GM18520 (cell line): ENCODE data around the gene UBL4A.
"Not testable (repeated sequence)": the region's sequence is repeated elsewhere in the genome, so short reads cannot be mapped to it uniquely, and the experiment has no call there.

Experiments used
- ATAC-seq: cut with Tn5 transposase; IDR thresholded peaks from one replicate; pipeline ENCODE4 v1.9.1; 2021; ENCODE audit not compliant: unreplicated experiment

Gene UBL4A

DNA sequence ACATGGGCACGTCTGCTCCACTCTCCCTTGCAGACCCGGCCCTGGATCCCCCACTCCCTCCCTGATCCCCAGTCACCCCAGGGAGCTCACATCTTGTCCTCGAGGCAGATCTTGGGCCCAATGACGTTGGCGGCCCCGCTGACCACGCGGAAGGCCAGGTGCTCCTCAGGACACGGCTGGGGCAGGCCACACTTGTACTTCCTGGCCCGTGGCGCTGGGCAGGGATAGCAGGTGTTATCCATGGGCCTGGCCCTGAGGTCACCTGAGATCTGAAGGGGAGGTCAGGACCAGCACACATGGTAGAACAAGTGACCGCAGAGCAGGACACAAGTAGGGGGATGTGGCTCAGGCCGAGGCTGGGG is 21.9 kb upstream of the UBL4A start:
- ATAC-seq = no peak

DNA sequence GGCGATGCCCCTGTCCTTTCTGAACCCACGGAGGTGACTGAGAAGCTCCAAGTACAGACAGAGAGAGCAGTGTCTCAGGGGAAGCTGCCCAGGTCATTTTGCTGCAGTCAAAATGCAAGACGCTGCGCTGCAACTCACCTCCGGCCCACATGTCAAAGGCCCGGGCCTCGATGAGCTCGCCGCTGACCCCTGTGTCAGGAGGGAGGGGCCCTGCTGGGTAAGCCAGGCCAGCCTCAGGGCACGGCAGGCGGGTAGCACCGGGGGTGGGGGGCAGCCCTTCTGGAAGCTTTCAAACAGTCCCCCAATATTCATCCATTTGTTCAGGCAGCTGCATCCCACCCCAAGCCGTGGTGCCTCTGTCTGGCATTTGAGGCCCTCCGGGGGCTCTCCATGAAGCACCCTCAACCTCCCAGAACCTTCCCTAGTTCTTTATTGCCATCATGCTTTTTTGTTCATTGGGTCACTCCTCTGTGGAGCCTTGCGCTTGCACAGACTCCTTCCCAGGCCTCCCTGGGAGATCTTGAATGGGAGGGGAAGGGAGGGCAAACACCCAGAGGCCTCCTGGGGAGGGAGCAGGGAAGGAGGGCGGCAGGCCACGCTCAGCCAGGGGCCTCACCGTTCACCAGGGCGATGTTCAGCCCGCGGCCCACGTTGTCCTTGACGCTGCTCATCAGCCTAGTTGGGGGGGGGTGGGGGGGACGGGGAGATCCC is 21.4 kb upstream of the UBL4A start:
- no peak for ATAC-seq

DNA sequence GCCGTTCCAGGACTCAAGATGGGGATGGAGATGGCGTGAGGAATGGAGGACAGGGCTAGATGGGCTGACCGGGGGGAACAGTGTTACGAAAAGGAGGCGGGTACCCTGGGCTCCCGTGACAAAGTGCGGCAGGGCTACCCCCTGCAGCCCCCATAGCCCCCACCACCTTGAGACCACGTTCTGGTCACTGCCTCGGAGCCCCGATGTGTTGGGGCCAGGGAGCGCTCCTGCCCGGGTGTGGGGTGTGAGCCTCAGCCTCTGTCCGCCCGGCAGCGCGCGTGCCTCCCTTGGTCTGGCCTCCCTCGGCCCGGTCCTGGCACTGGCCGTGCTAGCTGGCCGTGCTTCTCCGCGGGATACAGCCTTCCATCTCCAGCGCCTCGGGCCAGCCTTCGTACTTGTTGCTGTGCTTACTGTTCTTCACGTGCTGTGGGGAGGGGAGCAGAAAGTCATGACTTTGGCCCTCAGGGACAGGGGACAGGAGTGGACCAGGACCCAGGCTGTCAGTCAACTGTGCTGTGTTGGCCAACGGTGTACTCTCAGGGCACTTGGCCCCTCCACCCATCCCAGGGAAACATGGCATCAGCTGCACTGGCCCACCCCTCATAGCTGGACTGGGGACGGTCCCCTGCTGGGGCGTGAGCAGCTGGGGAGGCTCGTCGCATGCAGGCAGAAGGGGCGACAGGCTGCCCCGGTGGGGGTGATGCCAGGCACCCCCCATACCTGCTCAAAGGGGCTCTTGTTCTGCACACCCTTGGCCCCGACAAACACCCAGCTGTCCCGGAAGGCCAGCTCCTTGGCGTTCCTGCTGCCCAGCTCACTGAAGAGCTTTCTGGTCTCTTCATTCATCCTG is 20.3 kb upstream of the UBL4A start:
- no peak for ATAC-seq

DNA sequence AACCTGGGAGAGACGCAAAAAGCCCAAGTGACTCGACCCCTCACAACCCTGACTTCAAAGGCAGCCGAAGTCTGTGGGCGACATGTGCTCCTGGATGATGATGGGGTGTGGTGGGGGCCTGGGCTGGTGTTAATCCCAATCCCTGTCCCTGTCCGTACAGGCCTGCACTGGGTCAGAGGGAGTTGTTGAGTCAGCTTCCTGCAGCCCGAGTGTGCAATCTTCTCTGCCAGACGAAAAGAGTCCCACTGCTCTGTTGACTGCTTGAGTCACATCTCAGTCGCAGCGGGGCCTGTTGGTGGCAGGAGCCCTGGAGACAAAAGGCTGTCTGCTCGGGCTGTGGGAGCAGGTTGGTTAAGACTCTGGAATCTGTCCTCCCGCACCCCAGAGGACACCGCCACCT is 19.3 kb upstream of the UBL4A start:
- ATAC-seq = no peak

DNA sequence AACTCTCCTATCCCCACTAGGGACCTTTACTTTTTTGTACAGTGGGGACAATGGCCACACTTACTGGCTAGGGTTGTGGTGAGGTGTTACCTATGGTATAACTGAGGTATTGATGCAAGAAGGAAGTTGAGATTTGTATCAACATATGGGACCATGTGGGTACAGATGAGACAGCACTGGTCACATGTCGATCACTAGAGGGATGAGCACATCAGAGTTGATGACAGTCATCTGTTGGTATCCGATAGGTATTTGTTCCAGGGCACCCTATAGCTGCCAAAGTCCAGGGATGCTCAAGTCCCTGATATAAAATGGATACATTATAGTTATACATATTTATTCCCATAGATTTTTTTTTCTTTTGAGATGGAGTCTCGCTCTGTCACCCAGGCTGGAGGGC is 16.6 kb upstream of the UBL4A start:
- ATAC-seq = no peak

DNA sequence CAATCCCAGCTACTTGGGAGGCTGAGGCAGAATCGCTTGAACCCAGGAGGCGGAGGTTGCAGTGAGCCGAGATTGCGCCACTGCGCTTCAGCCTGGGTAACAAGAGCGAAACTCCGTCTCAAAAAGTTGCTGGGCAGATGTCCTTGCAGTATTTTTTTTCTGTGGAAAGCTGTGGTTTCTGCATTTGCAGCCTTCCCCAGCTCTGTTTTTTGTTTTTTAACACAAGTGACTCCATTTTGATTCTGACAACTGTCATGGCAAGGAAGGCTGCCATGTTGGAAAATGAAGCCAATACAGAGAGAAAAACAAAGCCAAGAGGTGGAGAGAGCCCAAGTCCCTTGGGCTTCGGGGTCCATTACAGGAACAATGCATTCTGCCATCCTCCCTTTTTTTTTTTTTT is 15.7 kb upstream of the UBL4A start:
- ATAC-seq = no peak

DNA sequence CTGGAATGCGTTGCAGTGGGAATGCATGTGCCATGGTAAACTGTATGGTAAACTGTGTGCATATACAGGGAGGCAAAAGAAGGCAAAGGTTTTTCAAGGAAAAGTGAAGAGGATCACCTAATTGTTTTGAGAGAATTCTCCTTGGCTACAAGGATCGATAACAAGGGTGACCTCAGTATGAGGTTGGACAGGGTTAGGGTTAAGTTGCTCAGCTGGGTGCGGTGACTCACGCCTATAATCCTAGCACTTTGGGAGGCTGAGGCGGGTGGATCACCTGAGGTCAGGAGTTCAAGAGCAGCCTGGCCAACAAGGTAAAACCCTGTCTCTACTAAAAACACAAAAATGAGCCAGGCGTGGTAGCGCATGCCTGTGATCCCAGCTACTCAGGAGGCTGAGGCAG is 15.0 kb upstream of the UBL4A start:
- ATAC-seq = not testable (repeated sequence)

DNA sequence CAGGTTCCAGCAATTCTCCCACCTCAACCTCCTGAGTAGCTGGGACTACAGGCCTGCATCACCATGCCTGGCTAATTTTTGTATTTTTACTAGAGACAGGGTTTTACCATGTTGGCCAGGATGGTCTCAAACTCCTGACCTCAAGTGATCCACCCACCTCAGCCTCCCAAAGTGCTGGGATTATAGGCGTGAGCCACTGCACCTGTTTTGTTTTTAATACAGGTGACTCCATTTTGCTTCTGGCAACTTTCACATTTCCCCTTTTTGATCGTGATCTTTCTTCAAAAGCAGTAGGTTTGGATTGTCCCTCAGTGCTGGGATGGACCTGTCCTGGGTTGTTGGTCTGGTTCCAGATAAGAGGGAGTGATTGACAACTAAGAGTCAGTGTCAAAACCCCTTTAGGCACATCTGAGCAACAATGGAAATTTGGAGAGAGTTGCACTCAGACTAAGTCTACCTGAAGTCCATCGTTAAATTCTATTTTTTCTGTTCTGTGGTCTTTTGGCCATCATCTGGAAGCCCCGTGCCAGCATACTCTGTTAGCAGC is 10.2 kb upstream of the UBL4A start:
- not testable (repeated sequence) for ATAC-seq

DNA sequence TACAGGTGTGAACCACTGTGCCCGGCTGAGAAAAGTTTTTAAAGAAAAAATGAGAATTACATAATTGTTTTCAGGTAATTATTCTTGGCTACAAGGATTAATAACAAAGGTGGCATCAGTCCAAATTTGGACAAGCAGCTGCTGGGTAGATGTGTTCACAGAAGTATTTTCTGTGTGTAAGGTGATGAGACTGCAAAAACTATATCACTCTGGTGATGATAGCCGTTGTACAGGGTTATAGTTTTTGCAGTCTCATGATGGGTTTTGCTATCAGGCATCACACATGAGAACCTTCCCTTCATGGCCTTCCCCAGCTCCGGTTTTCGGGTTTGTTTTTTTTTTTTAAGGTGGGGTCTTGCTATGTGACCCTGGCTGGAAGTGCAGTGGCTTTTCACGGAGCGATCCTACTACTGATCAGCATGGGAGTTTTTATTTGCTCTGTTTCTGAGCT is 9.1 kb upstream of the UBL4A start:
- ATAC-seq = no peak

DNA sequence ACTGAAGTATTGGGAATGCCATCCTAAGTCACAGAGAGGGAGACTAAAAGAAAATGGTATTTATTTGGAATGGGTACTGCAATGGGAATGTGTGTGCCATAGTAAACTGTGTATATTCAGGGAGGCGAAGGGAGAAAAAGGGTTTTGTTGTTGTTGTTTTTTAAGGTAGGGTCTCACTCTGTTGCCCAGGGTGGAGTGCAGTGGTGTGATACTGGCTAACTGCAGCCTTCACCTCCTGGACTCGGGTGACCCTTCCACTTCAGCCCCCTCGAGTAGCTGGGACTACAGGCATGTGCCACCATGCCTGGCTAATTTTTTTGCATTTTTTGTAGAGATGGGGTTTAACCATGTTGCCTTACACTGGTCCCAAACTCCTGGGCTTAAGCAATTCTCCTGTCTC is 8.3 kb upstream of the UBL4A start:
- ATAC-seq = no peak

DNA sequence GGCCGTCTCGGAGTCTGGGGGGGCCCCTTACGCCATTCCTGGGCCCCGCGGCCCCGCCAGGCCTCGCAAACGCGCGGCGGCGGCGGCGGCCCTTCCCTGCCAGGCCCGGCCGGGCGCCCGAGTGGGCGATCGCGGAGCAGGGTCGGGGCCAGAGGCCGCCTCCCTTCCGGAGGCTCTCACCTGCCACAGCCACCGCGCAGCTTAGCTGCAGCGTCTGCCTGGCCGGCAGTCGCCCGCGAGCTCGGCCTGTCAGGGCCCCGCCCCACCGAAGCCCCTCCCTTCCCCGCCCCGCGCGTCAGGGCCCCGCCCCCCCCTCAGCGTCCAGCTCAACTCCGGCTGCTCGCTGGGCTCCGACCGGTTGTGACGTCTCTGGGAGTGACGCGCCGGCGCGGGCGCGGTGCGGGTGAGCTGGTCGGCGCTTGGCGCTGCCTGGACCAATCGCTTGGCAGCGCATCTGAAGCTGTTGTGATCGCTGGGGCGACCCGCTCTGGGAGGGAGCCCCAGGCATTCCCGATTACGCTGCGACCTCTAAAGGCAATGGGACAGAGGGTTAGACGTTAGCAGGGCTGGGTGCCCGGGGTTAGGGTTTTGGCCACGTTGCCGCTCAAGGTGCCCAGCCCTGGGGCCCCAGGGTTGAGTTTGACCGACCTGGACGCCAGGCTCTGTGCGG is 4.1 kb upstream of the UBL4A start, which contains the start of gene SLC10A3:
Gene SLC10A3, minus strand, starts transcription at position 216 of the 670 bp plus-strand sequence. CDS start 1,689 bp downstream, outside the sequence.
- ATAC-seq = peak; percentile 82

DNA sequence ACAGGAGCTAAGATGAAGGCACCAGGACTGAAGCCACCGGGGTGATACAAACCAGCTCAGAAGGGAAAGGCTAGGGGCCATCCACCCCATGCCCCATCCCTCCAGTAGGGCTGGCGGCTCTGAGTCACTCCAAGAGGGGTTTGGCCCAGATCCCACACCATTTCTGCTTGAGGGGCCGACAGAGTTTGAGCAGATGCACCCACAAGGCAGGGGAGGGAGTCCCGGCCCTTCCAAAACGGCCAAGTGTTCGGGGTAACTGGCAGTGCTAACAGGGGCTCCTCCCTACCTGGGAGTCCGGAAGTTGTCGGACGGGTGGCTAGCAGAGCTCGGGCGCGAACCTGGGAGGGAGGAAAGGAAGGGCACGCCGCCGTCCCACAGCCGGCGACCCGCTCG is 3.6 kb upstream of the UBL4A start:
- peak; percentile 4 for ATAC-seq

DNA sequence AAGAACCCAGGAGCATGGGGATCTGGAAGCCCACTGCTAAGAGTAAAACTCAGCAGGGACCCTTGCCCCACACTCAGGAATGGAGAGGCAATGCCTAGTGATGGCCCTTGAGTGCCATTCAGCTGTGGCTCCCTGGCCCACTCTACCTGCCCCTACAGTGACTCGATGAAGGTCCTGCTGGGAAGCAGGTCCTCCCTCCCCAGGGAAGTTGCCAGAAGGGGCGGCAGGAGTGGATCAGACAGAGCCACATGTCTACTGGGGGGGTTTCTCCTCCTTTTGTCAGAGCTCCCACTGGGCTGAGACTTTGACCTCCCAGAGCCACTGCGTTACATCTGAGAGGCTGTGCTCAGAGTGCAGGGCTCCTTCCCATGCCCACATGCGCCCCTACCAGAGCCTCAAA is 2.8 kb upstream of the UBL4A start:
- no peak for ATAC-seq

DNA sequence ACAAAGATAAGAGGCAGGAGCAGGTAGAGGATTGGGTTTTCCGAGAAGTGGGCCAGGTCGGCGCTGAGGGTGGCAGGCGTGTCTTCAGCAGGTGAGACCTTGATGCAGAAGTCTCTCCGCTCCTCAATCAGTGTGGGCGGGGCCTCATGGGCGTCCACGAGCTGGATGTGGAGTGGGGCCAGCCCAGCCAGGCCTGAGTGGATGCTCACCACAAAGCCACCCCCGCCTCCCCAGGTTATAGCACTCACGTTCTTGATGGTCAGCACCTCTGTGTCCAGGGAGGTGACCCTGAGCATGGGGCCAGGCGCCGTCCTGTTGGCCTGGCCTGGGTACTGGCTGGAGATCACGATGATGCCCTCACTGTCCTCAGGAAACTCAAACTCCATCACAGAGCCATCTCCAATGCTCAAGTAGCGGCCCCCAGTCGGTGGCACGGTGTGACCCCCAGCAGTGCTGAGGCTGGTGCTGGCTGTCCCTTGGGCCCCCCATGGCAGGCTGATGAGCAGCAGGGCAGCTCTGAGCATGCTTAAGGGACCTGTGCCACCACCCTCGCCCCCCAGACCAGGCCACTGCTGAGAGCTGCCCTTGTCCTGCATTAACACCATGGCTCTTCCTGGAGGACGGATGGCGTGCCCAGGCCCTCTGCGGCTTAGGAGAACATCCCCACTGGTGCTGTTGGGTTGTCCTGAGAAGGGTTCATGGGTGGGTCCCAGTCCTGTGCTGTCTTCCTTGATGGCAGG is 2.1 kb upstream of the UBL4A start:
- ATAC-seq = no peak

DNA sequence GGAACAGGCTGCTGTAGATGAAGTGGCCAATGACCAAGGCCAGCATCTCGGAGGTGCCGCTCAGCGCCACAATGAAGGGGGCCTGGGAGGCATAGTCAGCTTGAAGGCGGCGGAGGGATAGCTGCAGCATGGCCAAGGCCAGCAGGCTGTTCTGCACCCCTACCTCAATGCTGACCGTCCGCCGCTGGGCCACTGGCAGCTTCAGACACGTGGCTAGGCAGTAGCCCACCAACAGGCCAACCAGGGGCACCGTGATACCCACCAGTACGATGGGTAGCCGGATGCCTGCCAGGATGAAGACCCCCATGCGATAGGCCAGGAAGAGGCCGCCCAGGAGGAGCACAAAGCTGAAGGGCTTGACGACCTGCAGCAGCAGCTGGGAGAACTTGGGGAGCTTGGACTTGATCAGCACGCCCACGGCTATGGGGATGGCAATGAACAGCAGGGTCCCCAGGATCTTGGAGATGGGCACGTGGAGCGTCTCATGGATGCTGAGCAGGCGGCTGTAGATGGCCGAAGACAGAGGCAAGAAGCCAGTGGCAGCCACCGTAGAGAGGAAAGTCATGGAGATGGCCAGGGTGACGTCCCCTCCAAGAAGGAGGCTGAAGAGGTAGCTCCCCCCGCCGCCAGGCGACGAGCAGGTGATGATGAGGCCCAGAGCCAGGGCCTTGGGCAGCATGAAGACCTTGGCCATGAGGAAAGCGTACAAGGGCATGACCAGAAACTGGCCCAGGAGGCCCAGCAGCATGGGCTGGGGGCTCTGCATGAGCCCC is 1.3 kb upstream of the UBL4A start:
- ATAC-seq = no peak

DNA sequence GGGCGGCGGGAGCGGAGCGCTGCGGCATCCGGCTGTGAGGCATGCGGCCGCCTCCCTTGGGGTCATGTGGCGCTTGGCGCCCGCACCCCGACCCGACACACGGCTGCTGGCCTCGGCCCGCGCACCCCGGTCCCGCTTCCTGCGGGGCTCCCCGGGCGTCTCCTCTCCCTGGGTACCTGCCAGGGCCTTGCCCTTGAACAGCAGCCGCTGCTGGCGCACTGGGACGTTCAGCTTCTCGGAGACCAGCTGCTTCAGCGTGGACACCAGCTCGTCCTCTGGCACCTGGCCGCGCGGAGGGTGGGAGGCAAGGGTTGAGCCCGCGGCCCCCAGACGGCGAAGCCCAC is 391 bp downstream of the UBL4A start:
- no peak for ATAC-seq

DNA sequence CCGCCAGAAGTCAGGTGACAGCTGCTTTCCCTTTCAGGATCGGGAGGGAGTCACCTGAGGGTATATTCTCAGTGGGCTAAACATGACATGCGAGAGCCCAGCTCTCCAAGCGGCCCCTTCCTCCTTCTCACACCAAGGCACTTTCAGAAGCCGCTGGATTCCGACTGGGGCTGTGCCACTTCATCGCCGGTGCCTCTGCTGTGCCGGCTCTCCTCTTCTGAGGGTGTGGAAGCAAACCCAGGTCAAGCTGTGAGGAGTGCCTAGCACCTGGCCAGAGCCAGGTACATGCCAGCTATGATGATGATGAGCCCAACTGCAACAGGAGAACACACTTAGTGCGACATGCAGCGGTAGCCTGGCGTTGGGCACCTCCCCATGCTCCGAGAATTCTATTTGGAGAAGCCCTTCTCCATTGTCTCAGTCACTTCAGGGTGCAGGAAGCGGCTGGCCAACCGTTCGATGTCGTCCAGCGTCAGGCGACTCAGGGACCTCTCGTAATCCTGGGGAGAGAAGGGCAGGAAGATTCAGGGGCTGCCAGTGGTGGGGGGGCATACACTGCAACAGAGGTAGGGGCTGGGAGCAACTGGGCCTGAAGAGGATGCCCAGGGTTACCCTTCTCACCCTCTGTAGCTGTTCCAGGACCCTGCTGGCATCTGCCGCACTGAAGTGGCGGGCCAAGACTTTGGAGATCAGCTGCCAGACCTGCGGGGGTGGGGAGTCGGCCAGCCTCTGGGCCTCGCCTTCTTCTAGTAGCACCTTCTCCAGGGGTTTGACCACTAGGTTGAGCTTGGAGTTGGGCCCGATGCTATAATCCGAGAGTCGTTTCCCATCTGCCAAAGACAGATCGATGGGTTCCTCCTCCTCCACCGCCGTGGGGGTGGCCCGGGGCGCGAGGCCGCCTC is 1.0 kb downstream of the UBL4A start:
- ATAC-seq = no peak

DNA sequence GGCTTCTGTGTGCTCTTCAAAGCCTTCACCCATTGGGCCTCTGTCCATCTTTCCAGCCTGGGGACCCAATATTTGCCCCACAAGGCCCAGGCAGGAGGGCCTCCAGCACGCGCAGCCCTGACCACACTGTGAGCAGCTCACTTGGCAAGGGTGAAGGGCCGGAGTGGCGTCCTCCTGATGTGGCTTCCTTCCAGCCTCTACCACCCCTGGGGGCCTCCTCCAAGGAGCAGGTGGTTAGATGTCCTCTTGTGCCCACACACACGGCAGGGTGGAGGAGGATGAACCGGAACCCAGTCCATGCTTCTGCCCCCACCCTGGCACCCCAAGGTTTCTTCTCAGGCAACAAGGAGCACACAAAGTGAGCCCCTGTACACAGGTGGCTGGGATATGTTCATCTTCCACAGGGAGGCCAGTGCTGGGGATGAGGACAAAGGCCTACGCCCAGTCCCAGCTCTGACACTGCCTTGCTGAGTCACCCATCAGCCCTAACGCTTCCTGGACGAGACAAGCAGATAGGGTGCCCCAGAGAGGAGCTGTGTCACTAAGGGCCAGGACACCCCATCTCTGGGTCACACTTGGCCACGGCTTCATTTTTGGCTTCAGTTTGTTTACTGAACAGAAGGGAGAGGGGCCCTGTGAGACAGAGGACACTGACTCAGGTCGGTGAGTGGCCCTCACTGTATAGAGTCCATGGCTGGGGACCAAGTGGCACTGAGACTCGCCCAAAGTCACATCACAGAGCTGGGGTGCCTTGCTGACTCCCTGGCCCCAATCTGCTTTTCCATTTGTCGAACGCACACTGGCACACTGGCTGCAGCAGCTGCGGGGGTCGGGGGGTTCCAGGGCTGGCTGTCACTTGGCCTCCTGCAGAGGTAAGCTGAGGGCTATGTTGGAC is 1.9 kb downstream of the UBL4A start:
- ATAC-seq = no peak
